ENCODE results near the gene CATSPER4.
A peak's percentile ranks its signal among the peaks of the same experiment; 100 is the strongest.

CATSPER4 gene

DNA sequence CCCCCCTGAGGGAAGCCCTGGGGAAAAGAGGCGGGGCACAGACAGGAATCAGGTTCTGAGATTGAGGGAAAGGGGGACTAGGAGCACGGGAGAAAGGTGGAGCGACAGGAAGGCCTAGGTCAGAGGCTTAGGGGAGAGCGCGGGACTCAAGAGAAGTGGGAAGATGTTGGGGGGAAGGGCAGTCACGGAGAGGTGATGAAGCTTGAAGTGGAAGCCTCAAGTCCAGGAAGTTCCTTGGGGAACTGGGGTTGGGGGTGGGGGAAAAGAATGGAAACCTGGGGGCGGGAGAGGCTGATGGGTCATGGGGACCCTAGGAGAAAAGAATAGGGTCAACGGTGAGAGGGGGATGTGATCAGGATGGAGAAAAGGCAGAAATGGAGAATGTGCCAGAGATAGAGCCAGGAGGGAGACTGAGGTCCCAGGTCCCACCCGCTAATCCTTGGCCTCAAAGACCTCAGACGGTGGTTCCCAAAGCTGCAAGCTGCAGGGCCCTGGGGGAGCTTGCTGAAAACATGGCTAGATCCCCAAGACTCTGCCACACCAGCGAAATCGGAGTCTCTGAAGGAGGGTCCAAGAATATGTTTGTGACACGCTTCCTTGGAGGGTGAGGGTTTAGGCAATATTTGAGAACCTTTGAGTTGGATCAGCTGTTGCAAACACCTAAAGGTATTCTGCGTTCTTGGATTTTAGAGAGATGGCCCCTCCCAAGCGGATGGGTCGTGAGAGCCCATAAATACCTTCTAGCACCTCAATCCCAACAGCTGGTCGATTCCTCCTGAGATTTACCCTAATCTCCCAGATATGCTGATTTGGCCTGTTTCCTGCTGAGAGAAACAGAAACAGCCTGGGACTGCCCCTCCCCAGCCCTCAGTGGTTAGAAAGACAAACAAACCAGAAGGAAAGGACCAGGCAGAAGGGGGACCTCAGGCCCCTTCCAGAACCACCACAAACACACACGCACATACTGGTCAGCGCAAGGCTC, 25.2 kb upstream of the CATSPER4 start:
- DNase-seq (ENCODE audit: low spot score) = no peak

DNA sequence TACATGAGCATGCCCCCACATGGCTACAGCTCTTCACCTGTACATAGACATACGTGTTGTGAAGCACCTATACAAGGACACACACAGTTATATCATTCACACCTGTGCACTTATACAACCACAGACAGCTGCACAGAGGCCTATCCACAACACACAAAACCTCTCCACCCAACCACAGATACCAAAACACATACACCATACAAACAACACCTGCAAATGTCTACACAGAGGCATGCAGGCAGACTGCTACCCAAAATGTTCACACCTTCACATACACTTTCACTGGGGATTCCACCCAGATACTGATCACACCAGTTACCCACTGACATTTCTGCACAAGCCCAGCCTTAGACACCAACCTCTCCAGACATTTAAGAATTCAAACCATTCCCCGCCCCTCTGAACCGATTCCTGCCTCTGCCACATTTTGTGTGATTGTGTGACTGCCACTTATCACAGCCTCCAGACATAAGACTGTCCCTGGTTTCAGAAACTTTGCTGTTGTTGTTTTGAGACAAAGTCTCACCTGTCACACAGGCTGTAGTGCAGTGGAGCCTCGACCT, 23.6 kb upstream of the CATSPER4 start:
- no peak for DNase-seq (ENCODE audit: low spot score)

DNA sequence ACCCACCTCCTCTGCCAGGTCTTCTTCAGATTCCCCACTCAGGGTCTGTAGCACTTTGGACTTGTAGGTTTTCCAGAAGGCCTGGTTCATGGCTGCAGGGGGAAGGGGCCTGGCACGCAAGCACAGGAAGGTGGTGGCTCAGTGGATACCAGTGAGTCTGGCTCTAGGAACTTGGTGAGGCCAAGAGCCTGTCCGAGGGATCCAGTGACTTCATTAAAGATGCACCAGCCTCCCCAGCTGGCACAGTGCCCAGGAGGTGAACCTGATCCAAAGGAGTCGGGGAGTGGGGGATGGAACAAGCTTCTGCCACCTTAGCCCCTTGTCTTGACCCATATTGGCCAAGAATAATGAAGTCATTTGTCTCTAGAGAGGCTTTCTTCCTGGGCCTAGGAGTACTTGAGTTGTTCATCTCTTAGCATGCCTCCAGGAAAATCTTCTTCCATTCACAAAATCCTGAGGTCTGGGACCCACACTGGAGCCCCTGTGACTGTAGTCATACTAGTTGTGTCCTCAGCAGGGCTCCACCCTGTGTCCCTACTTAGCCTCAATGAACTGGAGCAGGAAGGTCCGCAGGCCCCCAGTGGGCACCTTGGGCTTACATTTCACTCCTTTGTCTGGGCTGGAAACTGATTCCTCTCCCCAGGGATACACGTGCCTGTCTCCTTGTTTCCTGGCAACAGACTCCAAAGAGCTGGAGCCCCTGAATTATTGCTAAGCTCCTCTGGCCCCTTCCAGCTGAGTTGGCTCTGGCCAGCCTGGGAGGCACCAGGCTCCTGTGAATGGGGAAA, 21.8 kb upstream of the CATSPER4 start, which contains the start of gene C1orf232:
TSS of gene C1orf232 (minus strand) at position 554 of the 788 bp plus-strand sequence. CDS start at position 90, 464 bp downstream.
- DNase-seq (ENCODE audit: low spot score) = no peak

DNA sequence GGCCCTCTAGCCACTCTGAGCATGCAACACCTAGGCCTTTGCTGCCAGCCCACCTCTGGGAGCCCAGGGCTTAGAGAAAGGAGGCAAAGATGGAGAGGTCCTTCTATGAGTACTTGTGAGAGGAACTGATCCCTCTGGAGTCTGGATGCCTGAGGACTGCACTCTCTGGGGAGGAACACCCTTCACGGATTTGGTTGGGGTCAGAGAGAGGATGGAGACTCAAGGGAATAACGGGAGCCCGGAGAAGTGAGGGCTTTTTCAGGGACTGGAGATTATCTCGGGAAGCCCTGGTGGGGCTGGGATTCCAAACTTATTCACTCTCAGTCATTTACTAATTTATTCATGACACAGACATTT, 21.2 kb upstream of the CATSPER4 start:
- DNase-seq (ENCODE audit: low spot score) = no peak

DNA sequence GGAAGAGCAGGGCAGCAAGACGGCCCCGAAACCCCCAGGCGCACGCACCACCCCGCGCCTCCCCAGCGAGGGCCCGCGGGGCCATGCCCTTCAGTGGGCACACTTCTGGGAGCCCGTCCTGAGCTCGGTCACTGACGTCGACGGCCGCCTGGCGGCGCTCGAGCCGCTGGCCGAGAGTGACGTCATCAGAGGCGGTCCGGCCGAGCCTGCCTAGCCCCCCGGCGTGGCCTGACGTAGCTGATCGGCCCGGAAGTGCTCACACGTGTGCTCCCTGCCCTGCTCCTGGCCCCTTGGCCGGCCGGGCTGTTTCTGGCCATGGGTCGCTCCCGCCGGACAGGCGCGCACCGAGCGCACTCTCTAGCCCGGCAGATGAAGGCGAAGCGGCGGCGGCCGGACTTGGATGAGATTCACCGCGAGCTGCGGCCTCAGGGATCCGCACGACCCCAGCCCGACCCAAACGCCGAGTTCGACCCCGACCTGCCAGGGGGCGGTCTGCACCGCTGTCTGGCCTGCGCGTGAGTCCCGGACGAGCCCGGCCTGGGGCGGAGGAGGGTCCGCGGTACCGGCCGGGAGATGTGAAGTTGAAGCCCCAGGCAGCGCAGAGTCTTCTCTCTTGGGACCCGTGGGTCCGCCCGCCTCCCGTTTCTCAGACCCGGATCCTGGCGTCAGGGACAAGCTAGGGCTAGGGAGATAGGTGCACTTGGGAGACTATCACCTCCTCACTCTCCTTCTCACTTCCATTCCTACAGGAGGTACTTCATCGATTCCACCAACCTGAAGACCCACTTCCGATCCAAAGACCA, 20.5 kb upstream of the CATSPER4 start, which contains the start of gene ZNF593:
TSS of gene ZNF593 (plus strand) at position 240 of the 803 bp plus-strand sequence. CDS start at position 316, 76 bp downstream.
- peak; percentile 98 for DNase-seq (ENCODE audit: low spot score)

DNA sequence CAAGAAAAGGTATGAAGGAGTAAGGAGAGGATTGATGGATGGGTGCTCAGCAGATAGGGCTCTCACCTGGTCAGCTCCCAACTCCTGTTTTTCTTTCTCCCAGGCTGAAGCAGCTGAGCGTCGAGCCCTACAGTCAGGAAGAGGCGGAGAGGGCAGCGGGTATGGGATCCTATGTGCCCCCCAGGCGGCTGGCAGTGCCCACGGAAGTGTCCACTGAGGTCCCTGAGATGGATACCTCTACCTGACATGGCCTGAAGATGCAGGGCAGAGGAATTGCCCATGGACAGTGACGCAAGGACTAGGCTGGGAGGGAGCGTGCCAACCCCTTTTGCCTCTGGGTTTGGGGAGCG, 20.0 kb upstream of the CATSPER4 start:
- DNase-seq (ENCODE audit: low spot score) = no peak

DNA sequence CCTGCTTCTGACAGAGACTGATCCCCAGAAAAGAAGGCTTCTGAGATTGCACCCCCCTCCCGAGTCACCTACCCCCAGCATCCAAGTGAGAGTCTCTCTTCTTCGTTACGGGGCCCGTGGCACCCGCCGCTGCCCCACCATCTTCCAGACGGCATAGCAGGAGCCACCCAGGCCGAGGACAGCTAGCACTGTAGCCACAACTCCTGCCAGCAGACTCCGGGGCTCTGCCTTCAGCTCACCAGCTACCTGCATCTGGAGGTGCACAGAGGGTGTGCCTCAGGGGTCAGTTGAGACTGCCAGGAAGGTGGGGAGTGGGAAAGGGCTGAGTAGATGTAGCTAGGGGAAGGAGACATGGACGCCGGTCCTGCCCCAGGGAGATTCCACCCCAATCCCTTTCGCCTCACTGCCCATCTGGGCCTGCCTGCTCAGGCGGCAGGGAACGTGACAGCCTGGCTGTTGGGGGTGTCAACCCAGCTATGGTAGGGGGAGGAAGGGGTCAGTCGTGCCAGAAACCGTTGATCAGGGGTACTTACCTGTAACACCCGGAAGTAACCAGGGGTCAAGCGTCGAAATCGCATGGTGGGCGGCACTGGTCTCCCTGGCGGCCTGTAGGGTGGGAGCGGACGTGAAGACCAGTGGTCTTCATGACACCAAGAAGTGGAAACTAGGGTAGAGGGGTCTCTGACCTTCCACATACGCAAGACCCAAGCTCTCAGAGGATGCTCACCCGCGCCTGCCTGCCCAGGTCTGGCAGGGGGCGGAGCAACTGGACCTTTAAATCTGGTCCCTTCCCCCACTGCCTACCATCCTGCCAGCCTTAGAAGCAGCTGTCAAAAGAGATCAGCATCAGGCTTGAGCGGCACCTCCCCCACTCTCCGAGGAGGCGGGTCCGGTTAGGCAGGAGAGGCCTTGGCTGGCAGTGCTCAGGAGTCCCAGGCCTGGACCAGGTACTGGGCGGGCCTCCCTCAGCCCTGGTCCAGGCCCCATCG, 19.0 kb upstream of the CATSPER4 start, which contains the start of gene ZNF593OS:
TSS of gene ZNF593OS (minus strand) at position 749 of the 989 bp plus-strand sequence. CDS start at position 578, 171 bp downstream.
- DNase-seq (ENCODE audit: low spot score) = no peak

DNA sequence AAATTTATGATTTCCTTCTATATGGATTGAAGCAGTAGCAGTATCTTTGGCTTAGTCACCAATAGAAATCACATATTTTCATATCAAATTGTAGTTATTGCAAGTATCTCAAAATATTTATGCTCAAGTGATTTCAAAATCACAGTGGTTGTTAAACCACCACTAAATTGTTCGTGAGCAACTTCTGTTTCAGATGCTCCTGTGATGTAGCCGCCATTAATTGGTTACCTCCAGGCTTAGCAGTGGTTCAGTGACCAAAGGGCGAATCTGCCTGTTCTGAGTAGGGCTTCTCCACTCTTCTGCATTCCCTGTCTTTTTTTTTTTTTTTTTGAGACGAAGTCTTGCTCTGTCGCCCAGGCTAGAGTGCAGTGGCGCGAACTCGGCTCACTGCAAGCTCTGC, 15.1 kb upstream of the CATSPER4 start:
- DNase-seq (ENCODE audit: low spot score) = no peak

DNA sequence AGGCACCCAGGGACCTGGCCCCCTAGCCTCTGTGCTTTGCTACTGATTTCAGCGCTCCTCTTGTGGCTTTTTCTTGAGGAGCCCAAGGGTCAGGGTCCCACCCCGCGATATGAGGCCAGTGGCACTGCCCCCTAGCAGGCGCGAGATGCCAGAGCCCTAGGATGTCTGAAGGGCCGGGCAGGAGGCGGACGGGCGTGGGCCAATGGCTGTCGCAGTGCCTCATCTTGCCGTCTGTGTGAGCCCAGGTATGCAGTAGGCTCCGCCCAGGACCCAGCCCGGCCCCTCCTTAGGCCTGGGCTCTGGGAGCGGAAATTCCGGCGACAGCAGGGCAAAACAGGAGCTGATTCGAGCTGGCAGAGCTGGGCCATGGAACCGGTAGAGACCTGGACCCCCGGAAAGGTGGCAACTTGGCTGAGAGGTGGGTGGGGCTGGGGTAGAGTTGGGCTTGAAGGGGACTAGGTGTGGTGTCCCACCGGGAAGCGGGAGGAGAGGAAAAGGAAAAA, 13.2 kb upstream of the CATSPER4 start, which contains the start of gene CNKSR1:
TSS of gene CNKSR1 (plus strand) at position 310 of the 503 bp plus-strand sequence. CDS start at position 367, 57 bp downstream.
- peak; percentile 97 for DNase-seq (ENCODE audit: low spot score)

DNA sequence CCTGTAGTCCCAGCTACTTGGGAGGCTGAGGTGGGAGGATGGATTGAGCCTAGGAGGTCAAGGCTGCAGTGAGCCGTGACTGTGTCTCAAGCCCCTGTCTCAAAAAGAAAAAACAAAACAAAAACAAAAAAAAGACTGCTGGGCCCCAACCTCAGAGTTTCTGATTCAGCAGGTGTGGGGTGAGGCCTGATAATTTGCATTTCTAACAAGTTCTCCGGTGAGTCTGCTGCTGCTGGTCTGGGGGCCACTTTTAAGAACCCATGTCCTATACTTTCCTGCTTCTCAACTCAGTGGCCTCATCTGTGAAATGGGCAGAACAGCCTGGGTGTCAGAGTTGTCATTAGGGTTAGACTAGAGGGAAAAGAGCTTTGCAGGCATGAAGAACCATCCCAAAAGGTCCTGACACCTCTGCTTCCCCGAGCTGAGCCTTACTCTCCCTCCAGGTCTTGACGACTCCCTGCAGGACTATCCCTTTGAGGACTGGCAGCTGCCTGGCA, 10.3 kb upstream of the CATSPER4 start:
- DNase-seq (ENCODE audit: low spot score) = no peak

DNA sequence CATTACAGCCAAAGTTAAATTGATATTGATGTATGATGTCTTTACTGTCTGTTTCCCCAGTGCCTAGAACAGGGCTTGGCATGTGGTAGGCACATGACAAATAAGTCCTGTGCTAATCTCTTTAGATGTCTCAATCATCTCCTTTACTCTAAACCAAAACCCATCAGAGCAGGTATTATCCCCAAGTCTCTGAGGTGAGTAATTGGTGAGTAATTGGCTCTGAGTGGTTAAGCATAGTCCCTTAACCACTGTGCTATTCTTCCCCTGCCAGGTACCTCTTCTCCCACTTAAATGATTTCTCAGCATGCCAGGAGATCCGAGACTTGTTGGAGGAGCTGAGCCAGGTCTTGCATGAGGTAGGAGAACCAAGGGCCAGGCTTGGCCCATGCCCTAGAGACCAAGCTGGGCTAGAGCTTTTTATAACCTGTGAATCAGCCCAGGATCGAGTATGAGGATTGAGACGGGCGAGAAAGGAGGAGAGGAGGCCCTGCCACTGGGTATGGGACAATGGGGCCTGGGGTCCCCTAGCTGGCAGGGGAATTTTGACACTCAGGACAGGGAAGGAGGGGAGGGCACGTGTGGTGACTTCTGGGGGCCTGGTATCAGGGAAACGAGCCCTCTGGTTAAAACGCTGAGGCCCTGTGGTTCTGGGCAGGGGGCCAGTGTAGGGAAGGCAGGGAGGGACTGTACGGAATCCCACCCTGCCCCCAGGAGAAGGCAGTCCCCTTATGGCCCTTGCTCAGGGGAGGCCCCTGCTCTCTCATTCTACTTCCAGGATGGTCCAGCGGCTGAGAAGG, 8.6 kb upstream of the CATSPER4 start:
- no peak for DNase-seq (ENCODE audit: low spot score)

DNA sequence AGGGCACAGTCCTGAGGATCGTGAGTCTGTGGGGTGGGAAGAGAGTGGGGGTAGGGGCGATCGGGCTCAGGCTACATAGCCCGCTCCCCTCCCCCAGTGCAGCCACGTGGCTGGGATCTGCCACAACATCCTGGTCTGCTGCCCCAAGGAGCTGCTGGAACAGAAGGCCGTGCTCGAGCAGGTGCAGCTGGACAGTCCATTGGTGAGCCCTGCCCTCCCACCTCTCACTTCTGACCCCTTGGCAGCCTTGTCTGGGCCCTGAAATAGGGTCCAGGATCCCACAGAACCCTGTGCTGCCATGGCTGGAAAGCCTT, 8.1 kb upstream of the CATSPER4 start:
- no peak for DNase-seq (ENCODE audit: low spot score)

DNA sequence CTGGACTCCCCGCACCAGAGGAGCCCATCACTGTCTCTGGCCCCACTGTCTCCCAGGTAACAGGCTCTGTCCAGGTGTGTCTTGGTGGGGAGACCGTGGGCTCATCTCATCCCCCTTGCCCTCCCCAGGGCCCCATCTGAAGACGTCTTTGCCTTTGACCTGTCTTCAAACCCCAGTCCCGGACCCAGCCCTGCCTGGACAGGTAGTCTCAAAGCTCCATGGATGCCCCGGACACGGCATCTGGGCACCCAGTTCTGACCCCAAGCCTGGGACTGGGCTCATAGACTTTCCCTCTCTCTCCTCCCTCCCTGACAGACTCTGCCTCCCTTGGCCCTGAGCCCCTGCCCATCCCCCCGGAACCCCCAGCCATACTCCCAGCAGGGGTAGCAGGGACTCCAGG, 6.3 kb upstream of the CATSPER4 start:
- peak; percentile 7 for DNase-seq (ENCODE audit: low spot score)

DNA sequence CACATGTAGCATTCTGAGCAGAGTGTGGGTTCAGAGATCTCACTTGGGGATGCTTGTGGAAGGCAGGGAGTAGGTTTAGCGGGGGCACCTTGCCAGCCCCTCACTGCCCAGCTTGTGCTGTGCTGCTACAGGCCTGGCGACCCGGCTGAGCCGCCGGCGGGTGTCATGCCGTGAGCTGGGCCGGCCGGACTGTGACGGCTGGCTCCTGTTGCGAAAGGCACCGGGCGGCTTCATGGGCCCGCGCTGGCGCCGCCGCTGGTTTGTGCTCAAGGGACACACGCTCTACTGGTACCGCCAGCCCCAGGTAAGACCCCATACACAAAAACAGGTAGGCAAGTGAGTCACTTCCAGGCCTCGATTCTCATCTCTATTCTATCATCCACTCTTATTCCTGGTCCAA, 5.5 kb upstream of the CATSPER4 start:
- peak; percentile 13 for DNase-seq (ENCODE audit: low spot score)

DNA sequence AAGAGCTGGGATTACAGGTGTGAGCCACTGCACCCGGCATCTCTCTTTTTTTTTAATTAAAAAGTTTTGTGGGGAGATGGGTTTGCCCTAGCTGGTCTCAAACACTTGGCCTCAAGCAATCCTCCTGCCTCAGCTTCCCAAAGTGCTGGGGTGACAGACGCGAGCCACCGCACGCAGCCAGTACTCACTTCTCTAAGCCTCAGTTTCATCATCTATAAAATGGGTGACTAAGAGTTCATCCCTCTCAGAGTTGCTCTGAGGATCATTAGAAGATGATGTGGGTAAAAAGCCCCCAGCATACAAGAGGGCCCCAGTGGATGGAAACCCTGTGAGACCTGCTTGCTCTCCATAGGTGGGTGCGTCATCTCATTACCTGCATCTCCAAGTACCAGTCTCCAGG, 2.5 kb upstream of the CATSPER4 start:
- DNase-seq (ENCODE audit: low spot score) = no peak

DNA sequence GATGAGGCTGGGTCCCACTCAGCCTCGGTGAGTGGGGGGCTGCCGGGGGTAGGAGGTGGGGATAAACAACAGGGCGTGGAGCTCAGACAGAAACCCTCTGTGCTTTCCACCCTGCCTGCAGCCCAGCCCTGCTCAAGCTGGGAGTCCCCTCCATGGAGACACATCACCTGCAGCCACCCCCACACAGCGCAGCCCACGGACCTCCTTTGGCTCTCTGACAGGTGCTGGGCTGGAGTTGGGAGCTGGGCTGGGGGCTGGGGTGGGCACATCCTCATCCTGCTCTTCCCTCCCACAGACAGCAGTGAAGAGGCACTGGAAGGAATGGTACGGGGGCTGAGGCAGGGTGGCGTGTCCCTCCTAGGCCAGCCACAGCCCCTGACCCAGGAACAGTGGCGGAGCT, 1.9 kb upstream of the CATSPER4 start:
- no peak for DNase-seq (ENCODE audit: low spot score)

DNA sequence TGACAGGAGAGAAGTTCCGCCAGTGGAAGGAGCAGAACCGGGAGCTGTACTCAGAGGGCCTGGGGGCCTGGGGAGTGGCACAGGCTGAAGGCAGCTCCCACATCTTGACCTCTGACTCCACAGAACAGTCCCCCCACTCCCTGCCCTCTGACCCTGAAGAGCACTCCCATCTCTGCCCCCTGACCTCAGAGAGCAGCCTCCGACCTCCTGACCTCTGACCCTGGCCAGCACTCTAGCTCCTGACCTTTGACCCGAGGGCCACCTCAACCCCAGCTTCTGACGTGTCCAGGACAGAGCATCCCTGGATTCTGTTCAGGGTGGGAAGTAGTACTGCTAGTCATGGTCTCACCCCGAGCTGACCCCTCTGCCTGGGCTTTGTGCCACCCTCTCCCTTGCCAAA, 1.1 kb upstream of the CATSPER4 start:
- no peak for DNase-seq (ENCODE audit: low spot score)

DNA sequence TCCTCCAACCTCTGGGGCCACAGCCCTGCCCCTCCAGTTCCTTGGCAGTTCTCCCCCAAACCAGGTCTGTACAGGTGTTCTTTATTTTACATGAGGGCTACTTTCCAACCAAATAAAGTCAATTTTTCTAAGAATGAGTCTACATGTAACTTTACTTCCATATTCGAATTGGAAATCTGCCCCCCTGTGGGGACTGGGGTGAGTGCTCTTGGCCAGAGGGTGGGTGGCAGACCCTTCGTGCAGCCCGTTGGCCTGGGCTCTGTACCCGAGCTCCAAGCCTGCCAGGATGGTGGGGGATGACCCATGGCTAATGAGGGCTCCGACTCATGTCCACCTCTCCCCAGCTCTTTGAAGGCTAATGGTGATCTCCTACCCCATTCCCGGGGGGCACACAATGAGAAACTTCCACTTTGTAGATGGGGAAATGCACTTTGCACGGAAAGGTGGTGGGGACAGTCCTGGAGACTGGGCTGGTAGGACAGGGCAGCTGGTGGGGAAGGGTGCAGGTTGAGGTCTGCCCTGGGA, 589 bp upstream of the CATSPER4 start:
- DNase-seq (ENCODE audit: low spot score) = no peak

DNA sequence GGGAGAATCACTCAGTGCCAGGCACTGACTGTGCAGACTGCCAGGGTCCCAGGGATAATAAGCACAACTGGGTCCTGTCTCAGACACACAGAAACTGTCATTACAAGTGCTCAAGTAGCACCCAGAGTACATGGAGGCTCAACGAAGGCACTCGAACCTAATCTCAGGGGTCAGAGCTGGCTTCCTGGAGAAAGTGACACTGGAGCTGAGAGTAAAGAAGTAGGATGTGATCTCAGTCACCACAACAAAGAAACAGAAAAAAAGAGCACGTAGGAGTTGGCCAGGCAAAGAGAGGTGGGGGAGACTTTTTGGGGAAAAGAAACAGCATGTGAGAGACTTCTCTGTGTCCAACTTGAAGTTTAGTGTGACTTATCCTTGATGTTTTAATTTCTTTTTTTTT, 1.3 kb downstream of the CATSPER4 start:
- DNase-seq (ENCODE audit: low spot score) = no peak

Measured in iPS-NIHi11 (cell line).